GM19239 (cell line): ENCODE results near the gene PIN1.

Experiments
- DNase-seq: peaks from one replicate; pipeline ENCODE4 v3.0.0; 2011; ENCODE audit warnings: low spot score; ENCODE audit not compliant: insufficient read length
- FAIRE-seq: peaks from 2 replicates; lab custom pipeline; 2011; peaks lifted over from hg19 to GRCh38; lab: Jason Lieb, UNC

Gene PIN1

GRCh38 chr19:9850235-9850959, 15.3 kb downstream of the PIN1 start:
- no peak for DNase-seq
- FAIRE-seq: no peak

DNA sequence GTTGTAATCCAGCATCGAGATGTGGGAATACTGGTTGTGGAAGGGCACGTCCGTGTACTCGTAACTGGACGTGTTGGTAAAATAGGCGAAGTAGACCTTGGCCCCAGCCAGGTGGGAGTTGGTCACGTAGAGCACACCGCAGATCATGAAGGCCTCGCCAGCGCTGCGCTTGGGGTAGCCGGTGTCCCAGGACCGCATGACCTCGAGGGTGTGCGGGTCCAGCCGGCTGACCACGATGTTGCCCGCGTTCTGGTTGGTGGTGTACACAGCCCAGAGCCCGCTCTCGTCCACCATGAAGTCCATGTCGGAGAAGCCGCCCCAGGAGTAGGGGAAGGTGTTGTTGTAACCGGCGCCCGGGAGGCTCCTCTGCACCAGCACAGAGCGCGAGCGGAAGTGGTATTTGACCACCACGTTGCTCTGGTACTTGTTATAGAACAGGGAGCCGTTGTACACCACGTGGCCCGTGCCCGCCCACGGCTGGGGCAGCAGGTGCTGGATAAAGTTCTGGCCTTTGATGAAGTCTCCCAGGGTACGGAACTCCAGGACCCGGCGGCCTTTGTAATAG, 19.2 kb downstream of the PIN1 start:
- no peak for DNase-seq
- FAIRE-seq: no peak

GRCh38 chr19:9856609-9857008, 21.5 kb downstream of the PIN1 start:
- DNase-seq (no peak), FAIRE-seq (no peak)

DNA sequence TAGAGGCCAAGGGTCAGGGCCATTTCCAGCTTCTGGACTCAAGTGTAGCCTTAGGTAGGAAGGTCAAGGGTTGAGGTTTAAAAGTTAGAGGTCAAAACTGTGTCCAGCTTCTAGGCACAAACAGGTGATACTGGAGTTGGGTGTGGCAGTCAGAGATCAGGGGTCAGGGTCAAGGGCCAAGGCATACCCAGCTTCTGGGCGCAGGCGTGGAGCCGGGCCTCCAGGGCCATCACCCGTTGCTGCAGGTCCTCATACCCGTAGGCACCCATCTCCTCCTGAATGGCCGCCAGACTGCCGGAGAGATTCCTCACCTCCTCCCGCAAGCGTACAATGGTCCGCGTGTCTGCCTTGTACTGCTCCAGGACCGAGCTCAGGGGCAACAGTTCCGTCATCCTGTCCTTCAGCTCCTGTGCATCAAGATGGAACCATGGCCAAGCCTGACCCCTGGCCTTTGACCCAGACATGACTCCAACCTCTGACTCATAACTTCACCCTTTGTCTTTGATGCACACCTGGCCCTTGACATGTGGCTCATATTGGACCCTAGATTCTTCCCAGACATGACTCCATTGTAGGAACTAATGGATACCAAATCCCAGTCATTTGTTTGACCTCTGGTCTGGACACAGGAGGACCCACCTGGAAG, 22.1 kb downstream of the PIN1 start:
- no peak for FAIRE-seq
- DNase-seq: no peak

DNA sequence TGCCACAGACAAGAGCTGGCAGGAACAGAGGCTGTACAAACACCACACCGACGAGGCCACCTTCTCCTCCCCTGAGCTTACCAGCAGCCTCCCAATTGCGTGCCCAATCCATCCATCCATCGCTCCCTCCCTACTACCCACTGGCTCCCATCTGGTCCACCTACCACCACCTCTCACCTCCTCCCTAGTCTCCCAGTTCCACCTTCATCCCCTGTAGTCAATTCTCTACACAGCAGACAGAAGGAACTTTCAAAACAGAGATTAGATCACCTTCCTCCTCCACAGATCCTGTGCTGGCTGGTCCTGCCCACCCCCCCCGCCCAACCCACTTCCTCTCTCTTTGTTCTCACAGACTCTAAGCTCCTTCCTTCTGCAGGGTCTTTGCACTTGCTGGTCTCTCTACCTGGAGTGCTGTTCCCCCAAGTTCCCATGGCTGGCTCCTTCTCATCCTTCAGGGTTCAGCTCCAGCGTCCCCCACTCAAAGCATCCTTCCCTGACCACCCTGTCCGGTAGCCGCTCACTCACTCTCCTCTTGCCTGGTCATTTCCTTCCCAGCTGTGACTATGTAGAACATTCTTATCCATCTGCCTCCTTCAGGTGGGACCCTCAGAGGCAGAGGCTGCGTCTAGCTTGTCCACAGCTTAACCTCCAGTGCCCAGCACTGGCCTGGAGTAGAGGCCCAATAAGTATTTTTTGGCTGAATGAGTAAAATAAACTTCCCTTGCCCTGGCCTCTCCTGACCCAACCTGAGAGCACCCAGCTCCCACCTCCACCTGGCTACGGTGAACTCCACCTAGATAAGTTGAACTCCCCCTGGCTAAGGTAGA, 23.0 kb downstream of the PIN1 start:
- DNase-seq (no peak), FAIRE-seq (no peak)

- DNase-seq (no peak), FAIRE-seq (no peak)
These were observed 23.6 kb downstream of the PIN1 start for GRCh38 chr19:9858766-9859165.

DNA sequence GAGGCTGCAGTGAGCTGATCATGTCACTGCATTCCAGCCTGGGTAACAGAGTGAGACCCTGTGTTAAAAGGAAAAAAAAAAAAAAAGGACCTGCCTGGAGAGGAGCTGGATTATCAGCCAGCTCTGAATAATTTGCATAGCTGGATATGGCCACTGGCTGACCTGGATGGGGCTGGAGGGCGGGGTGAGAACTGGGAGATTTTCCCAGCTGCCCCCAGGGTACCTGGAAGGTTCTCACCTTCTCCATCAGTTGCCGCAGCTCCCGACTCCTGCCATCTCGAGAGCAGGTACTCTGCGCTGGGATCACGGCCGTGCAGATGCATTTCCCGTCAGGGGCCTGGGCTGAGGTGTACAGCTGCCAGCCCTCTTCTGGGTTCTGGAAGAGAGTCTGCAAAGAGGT, 25.3 kb downstream of the PIN1 start:
- FAIRE-seq: no peak

DNA sequence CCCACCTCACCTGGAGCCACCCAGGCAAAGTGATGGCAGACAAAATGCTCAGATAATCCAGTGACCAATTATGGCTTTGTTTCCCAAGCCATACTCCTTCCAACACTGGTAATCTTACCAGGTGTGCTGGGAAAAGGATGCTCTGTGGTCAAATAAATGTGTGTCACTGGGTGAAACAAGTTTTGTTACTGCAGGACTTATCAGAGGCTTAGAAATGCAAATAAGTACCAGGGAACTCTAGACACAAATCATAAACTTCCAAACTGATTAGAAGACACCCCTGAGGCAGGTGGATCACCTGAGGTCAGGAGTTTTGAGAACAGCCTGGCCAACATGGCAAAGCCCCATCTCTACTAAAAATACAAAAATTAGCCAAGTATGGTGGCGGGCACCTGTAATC, 26.4 kb downstream of the PIN1 start:
- no peak for DNase-seq
- no peak for FAIRE-seq

More for the DNA sequence above, 25.3 kb downstream of the PIN1 start:
- no peak for DNase-seq

DNA sequence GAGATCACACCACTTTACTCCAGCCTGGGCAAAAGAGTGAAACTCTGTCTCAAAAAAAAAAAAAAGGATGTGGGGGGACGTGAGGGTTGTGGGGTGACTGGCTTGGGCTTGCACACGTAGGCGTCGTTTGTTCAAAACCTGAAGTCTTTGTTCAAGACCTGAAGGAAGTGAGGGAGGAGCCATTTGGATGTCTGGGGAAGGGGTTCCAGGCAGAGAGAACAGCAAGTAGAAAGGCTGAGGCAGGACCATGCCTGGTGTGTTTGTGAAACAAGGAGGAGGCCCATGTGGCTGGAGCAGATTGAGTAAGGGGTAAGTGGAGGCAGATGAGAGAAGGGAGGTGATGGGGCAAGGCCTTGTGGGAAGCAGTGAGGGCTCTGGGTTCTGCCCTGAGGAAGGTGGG, 27.8 kb downstream of the PIN1 start:
- DNase-seq: no peak
- FAIRE-seq: no peak

DNA sequence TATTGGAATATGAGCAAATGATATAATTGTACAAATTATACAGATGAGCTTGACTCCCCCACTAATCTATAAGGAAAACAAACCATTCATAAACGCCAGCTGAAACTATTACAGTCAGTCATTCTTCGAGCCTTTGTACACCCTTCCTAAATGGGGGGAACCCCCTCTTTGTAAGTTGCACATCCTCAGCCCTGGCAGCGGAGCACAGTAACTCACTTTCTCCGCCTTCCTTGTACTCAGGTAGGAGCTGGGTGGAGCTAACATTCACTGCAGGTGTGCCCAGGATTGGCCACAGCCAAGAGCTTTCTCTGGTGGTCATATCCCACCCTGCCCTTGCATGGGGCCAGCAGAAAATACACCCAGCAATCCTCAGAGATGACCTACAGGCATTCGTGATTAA, 28.6 kb downstream of the PIN1 start:
- DNase-seq: no peak
- no peak for FAIRE-seq

- DNase-seq (no peak), FAIRE-seq (no peak)
These were observed 30.8 kb downstream of the PIN1 start for GRCh38 chr19:9865732-9866501.

DNA sequence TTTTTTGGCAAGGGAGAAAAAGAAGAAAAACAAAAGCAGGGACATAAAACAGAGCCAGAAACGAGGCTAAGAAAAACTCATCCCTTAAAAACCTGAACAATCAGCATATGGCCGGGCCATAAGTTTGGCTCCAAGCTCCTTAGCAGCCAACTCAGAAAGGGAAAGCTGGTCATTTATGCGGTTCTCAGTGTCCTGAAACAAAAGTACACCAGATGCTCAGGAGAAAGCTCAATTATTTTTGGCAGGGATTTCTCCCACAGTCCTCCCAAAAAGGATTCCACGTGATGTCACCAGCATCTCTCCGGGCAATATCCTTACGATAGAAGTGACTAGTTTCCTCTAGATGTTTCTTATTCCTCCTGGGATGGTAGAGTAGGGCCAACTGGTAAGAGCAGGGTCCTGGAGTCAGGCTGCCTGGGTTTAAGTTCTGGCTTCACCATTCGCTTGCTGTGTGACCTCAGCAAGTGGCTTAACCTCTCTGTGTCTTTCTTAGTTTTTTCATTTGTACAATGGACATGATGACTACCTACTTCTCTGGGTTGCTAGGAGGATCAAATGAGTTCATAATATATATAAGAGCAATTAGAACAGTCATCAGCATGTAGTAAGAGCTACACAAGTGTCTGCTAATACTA, 34.0 kb downstream of the PIN1 start:
- DNase-seq (no peak), FAIRE-seq (no peak)

DNA sequence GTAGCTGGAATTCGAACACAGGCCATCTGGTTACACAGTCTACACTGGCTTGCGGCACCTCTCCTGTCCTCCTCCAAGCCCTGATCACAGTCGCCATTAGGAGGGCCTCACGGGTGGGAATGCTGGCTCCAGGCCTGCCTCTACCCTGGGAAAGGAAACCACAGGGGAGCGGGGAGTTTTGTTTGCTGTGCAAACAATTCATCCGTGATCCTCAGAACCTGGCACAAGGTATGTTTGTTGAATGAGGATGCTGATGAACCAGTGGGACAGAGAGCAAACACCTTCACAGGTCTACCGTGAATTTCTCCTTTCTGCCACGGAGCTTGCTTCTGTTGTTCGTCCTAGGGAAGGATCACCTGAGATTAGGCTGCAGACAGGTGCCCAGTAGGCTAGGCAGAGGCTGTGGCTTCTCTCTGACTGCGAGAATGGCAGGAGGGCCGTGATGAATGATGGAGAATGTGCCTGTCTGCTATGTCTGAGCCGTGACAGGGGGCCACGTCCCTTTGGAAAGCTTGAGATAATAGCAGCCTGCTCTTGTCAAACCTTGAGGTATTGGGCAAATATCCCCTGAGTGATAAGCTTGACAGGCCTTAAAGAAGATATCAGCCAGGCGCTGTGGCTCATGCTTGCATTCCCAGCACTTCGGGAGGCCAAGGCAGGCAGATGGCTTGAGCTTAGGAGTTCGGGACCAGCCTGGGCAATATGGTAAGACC, 36.7 kb downstream of the PIN1 start:
- DNase-seq (no peak), FAIRE-seq (no peak)

GRCh38 chr19:9872618-9873242, 37.6 kb downstream of the PIN1 start:
- FAIRE-seq: no peak
- DNase-seq: no peak

DNA sequence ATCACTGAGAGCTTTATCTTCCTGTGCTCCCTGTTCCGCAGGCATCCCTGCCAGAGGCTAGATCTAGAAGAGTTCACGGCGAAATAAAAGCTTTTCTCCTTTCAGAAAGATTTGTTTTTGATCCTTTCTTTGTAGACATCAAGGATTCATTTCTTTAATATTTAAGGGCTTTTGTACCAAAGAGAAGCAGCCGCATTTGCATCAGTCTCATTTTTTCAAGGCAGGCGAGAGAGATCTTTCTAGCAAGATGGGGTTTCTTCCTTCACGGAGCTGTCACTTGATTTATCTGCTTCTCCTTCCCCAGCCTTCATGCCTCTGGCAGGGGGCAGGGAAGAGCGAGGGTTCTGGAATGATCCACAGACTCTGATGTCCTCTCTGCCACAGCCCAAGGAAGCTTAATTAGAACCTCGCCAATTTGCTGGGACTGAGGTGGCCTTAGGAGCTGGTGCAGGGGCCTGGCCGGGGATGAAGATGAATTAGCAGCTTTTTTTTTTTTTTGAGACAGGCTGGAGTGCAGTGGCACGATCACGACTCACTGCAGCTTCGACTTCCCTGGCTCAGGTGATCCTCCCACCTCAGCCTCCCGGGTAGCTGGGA, 40.0 kb downstream of the PIN1 start:
- no peak for FAIRE-seq
- DNase-seq: no peak

DNA sequence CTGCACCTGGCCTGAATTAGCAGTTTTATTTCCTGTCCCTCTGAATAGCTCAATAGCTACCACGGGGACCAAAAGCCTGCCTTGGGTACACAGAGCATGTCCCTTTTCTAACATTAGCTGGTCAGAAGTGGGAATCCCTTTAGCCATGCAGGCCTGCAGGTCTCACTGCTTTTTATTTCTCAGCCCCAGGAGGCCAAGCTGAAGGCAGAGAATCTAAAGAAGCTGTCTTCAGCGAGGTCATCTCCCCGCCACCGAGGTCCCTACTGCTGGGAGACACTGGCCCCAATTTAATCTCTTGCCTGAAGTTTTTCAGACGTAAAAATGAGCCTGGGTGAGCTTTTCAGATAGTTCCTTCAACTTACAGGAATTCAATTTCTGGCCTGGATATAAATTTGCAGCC, 40.7 kb downstream of the PIN1 start:
- FAIRE-seq: no peak

GRCh38 chr19:9877780-9878510, 42.8 kb downstream of the PIN1 start:
- no peak for FAIRE-seq
- no peak for DNase-seq

More for the DNA sequence above, 40.7 kb downstream of the PIN1 start:
- DNase-seq: no peak
